CD4-positive, alpha-beta T cell (primary cell): ENCODE measurements around the gene STK35. TPM values are rescaled to one million over a fixed set of nuclear protein-coding genes. Genes with fewer than 3 reads are reported as not detected.

Experiments
- ATAC-seq: fragments of 200-7000 bp; cut with Tn5 transposase; one replicate; pipeline ENCODE4 v1.10.0; 2022; ENCODE audit warnings: mild to moderate bottlenecking; ENCODE audit not compliant: poor library complexity
- CTCF ChIA-PET: fragments of 350-600 bp; sonication (Branson Sonifier 250); formaldehyde crosslinking; loops from one replicate; lab custom pipeline; 2021; ENCODE audit warnings: antibody characterized with exemption, inconsistent platforms; lab: Charles Lee
- POLR2A ChIA-PET: fragments of 350-600 bp; sonication (Branson Sonifier 250); formaldehyde crosslinking; loops from one replicate; lab custom pipeline; 2021; ENCODE audit warnings: antibody characterized with exemption, inconsistent platforms; lab: Charles Lee
- DNase-seq, 14 experiments: peaks; one replicate each; pipeline ENCODE4 v3.0.0-alpha.2; 2013 to 2020; ENCODE audit warnings: mixed read lengths in 2 of 14
- H3K27ac ChIP-seq, 2 donors: one replicate each; pipeline versions ENCODE4 v1.5.1 to v1.7.0; 2013; ENCODE audit warnings: low read length in 2 of 2, low read depth in 1 of 2, mild to moderate bottlenecking in 1 of 2
- H3K27me3 ChIP-seq, 2 experiments: 1 replicate in 1 of 2; 2 replicates in 1 of 2; pipeline versions ENCODE4 v1.6.1 to v1.7.0; 2013; ENCODE audit warnings: low read length in 2 of 2, control low read depth in 1 of 2, mild to moderate bottlenecking in 1 of 2, moderate library complexity in 1 of 2; ENCODE audit not compliant: insufficient read depth in 2 of 2, control insufficient read depth in 1 of 2
- H3K36me3 ChIP-seq: one replicate; pipeline ENCODE4 v1.6.1; 2013; ENCODE audit warnings: low read length, control low read depth; ENCODE audit not compliant: insufficient read depth
- H3K4me1 ChIP-seq: one replicate; pipeline ENCODE4 v1.6.1; 2013; ENCODE audit warnings: low read length, control low read depth; ENCODE audit not compliant: insufficient read depth
- H3K4me3 ChIP-seq: one replicate; pipeline ENCODE4 v1.5.1; 2013; ENCODE audit warnings: mild to moderate bottlenecking, low read length, moderate library complexity
- H3K9me3 ChIP-seq, 2 experiments: 1 replicate in 1 of 2; 2 replicates in 1 of 2; pipeline versions ENCODE4 v1.6.1 to v1.7.0; 2013; ENCODE audit warnings: low read length in 2 of 2, mild to moderate bottlenecking in 2 of 2, control low read depth in 1 of 2, moderate library complexity in 1 of 2; ENCODE audit not compliant: control insufficient read depth in 1 of 2, insufficient read depth in 1 of 2
- H3K27ac Mint-ChIP-seq: one replicate; pipeline ENCODE4 v1.8.0; 2020; ENCODE audit warnings: mixed read lengths
- H3K27me3 Mint-ChIP-seq: one replicate; pipeline ENCODE4 v1.8.0; 2021; ENCODE audit warnings: mixed read lengths
- H3K36me3 Mint-ChIP-seq: one replicate; pipeline ENCODE4 v1.8.0; 2021; ENCODE audit warnings: low read depth, mixed read lengths
- H3K4me1 Mint-ChIP-seq: one replicate; pipeline ENCODE4 v1.8.0; 2021; ENCODE audit warnings: low read depth, mixed read lengths
- H3K4me3 Mint-ChIP-seq: one replicate; pipeline ENCODE4 v1.8.0; 2020; ENCODE audit warnings: mild to moderate bottlenecking, mixed read lengths
- H3K9me3 Mint-ChIP-seq: one replicate; pipeline ENCODE4 v1.8.0; 2020; ENCODE audit warnings: mixed read lengths
- intact Hi-C, 2 experiments: fragments of 100-400 bp; cut with DNase I in 1 of 2; cut with micrococcal nuclease in 1 of 2; formaldehyde crosslinking; loops; one replicate each; pipeline versions ENCODE4 v1.15.1 to v1.9.0; 2023 to 2025; cut with DNase I, micrococcal nuclease
- total RNA-seq, 174 experiments: library from RNA in 2 of 174; stranded (reverse) in 2 of 174; gene quantifications; one replicate each; pipeline ENCODE4 v1.2.3 and lab custom pipeline; 2021 to 2026
- TF ChIP-seq, protein P1 (sequence below): fragments of 200-600 bp; IDR thresholded peaks from one replicate; pipeline ENCODE4 v1.8.0; 2022; ENCODE audit warnings: antibody characterized with exemption, mild to moderate bottlenecking

STK35 gene
- total RNA-seq, 2 experiments from 2014 or later, result 18.9 to 19.6 TPM

- ChIA-PET POLR2A (no interaction called here), CTCF (no interaction called here)
- DNase-seq (no peak), ATAC-seq (no peak)
- TF ChIP-seq, protein P1, sequence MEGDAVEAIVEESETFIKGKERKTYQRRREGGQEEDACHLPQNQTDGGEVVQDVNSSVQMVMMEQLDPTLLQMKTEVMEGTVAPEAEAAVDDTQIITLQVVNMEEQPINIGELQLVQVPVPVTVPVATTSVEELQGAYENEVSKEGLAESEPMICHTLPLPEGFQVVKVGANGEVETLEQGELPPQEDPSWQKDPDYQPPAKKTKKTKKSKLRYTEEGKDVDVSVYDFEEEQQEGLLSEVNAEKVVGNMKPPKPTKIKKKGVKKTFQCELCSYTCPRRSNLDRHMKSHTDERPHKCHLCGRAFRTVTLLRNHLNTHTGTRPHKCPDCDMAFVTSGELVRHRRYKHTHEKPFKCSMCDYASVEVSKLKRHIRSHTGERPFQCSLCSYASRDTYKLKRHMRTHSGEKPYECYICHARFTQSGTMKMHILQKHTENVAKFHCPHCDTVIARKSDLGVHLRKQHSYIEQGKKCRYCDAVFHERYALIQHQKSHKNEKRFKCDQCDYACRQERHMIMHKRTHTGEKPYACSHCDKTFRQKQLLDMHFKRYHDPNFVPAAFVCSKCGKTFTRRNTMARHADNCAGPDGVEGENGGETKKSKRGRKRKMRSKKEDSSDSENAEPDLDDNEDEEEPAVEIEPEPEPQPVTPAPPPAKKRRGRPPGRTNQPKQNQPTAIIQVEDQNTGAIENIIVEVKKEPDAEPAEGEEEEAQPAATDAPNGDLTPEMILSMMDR, result no peak
- H3K36me3 ChIP-seq, result peaks cover 27% of the 10 kb centered on the region
- Mint-ChIP-seq H3K36me3 (peaks cover 40% of the 10 kb centered on the region), H3K9me3 (no peaks in the 10 kb centered on the region), H3K27me3 (no peaks in the 10 kb centered on the region), H3K27ac (no peak overlapping the region), H3K4me1 (no peaks in the 10 kb centered on the region), H3K4me3 (no peak overlapping the region)
- intact Hi-C loops, result no loop called here
- H3K4me3 ChIP-seq, result no peak overlapping the region
- H3K9me3 ChIP-seq, result no peaks in the 10 kb centered on the region
- no peaks in the 10 kb centered on the region for H3K4me1 ChIP-seq
- no peak overlapping the region for H3K27ac ChIP-seq
- no peaks in the 10 kb centered on the region for H3K27me3 ChIP-seq
Observed at GRCh38 chr20:2146080-2146867, 44.6 kb downstream of the STK35 start.

GRCh38 chr20:2149507-2149906, 47.9 kb downstream of the STK35 start:
- H3K9me3 ChIP-seq, result no peaks in the 10 kb centered on the region
- Mint-ChIP-seq H3K27me3 (no peaks in the 10 kb centered on the region), H3K4me1 (no peaks in the 10 kb centered on the region), H3K9me3 (no peaks in the 10 kb centered on the region), H3K36me3 (peaks cover 23% of the 10 kb centered on the region), H3K27ac (no peak overlapping the region), H3K4me3 (no peak overlapping the region)
- TF ChIP-seq, protein P1, result no peak
- H3K27me3 ChIP-seq, result no peaks in the 10 kb centered on the region
- POLR2A ChIA-PET, result no interaction called here
- H3K27ac ChIP-seq, result no peak overlapping the region
- no peak overlapping the region for H3K4me3 ChIP-seq
- peaks cover 17% of the 10 kb centered on the region for H3K36me3 ChIP-seq
- intact Hi-C loops, result no loop called here
- ATAC-seq (no peak), DNase-seq (no peak)
- CTCF ChIA-PET, result no interaction called here
- no peaks in the 10 kb centered on the region for H3K4me1 ChIP-seq

DNA sequence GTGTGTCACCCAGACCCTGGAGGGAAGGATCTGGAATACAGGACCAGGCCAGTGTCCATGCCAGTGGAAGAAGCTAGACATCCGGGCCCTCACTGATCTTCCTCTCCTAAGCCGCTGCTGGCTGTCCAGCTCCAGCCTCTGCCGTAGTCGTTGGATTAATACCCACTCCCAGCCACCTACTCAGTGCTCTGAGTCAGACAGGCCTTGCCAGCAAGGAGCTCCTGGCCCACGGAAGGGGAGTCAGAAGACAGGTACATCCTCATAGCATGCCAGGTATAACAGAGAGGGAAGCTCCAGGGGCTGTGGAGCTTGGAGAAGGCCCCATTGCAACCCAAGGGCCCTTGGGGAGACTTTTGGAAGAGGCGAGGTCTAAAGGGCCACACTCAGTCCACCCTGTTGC, 49.0 kb downstream of the STK35 start:
- ChIA-PET POLR2A (interaction anchor here (1.5 kb wide), 1 partner anchor 47 kb away, joined by 3 read pairs; no protein-coding TSS in a partner anchor), CTCF (no interaction called here)
- no peaks in the 10 kb centered on the region for H3K9me3 Mint-ChIP-seq
- Histone ChIP-seq H3K27me3 (no peaks in the 10 kb centered on the region), H3K9me3 (no peaks in the 10 kb centered on the region), H3K36me3 (peaks cover 7% of the 10 kb centered on the region), H3K4me1 (no peaks in the 10 kb centered on the region), H3K4me3 (no peak overlapping the region), H3K27ac (no peak overlapping the region)
- no peak overlapping the region for H3K4me3 Mint-ChIP-seq
- intact Hi-C loops, result no loop called here
- no peak overlapping the region for H3K27ac Mint-ChIP-seq
- H3K36me3 Mint-ChIP-seq, result peaks cover 18% of the 10 kb centered on the region
- no peaks in the 10 kb centered on the region for H3K27me3 Mint-ChIP-seq
- H3K4me1 Mint-ChIP-seq, result no peaks in the 10 kb centered on the region
- TF ChIP-seq, protein P1, result no peak
- DNase-seq (no peak), ATAC-seq (no peak)
